Stimulated activated CD4-positive, alpha-beta T cell treated with anti-CD3 and anti-CD28 coated beads, Interleukin-4, amount 100 ng/mL, for 4 hours (primary cell): ENCODE measurements around the gene FBXO46.
"Not testable (repeated sequence)": the region's sequence is repeated elsewhere in the genome, so short reads cannot be mapped to it uniquely, and the experiment has no call there.

Experiments
- DNase-seq, 2 experiments: peaks; one replicate each; pipeline ENCODE4 v3.0.0-alpha.2; 2020

Gene FBXO46

DNA sequence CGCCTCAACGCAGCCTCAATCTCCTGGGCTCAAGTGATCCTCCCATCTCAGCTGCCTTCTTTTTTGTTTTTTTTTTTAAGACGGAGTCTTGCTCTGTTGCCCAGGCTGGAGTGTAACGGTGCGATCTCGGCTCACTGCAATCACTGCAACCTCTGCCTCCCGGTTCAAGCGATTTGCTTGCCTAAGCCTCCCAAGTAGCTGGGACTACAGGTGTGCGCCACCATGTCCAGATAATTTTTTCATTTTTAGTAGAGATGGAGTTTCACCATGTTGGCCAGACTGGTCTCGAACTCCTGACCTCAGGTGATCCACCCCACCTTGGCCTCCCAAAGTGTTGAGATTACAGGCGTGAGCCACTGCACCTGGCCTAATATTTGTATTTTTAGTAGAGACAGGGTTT, 10.6 kb downstream of the FBXO46 start:
- DNase-seq: not testable (repeated sequence)

DNA sequence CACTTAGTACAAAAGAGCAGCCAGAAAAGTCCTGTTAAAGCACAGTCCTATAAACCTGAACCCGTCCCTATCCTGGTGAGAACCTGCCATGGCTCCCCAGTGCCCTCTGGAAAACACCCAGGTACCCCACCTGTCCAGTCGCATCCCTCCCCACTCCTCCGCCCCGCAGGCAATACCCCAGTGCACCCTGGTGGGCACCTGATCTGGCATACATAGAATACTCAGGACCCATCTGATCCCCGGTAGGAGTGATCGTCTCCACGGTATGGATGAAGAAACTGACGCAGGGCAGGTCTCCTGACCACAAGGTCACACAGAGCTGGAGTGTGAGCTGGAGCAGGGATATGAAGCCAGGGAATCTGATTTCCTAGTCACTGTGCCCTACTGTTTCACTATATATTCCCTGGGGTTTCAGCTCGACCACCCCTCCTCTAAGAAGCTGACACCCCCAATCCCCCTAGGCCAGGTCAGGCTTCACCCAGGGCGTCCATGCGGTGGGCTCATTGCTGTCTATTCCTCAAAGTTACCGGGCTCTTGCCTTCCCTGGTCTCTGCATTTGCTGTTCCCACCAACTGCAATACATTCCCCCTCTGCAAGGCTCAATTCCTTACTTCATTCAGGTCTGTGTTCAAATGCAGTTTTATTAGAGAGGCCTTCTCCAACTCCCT, 12.6 kb downstream of the FBXO46 start:
- DNase-seq: no peak

DNA sequence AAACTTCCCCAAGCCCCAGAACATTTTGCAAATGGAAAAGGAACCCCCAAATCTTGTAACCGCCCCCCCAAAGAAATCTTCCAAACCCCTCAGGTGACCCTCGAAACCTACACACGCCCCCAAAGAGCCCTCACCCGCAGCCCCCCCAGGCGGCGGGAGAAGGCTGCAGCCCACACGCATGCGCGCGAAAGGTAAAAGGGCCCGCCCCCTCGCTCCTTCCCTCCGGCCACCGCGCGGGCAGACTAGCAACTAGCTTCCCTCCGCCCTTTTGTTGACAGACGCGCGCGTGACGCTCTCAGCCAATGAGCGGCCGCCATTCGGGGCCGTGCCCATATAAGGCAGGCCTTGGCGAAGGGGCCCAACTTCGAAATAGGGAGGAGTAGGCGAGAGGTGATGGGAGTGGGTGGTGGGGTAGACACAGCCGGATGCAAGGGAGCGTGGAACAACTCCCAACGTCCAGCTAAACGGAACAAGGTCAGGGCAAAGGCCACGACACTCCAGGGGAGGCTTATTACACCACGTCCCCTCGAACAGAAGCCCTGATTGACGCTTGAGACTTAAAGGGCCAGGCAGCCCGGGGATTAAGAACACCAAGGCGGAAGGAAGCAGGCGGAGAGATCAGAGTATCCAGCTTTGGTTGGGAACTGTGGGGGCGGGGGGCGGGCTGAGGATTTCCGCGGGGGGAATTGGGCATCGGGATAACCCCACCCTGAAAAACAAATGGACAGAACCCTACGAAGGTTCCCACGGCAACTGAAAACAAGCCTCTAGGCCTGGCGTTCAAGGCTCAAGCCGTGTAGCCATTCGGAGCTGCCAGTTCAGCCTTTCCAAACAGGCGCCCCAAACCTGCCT, 13.3 kb downstream of the FBXO46 start:
- peak; percentile 94 to 99 for DNase-seq

DNA sequence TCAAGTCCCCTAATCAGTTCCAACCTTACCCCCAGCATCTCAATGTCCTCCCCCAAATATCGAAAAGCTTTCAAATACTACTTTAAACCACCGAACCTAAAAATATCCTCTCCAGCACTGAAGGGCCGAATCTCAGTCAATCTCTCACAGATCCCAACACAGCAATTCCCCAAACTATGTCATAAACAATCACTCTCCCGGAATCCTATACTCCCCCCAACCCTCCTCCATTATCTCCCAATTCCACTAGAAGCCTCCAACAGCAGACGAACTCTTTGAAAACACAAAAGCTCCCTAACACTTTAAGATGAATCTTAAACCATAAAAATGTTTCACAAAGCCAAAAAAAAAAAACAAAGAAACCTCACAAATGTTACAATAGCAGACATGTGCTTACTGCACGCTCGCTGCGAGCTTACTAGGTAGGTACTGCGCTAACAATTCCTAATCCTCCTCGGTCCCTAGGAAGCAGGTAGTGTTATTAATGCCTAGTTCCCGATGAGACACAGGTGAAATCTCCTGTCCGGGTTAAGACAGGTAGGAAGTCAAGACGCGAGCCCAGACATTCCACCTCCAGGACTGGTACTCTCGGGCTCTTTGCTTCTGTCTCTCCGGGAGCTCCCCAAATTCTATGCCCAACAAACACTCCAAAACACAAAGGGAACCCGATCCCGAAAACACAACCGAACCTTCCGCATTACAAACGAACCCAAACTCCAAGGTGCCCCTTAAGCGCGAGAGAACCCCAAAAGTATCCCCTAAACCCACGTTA, 14.2 kb downstream of the FBXO46 start:
- peak in 1 of 2 experiments; percentile 4 for DNase-seq

DNA sequence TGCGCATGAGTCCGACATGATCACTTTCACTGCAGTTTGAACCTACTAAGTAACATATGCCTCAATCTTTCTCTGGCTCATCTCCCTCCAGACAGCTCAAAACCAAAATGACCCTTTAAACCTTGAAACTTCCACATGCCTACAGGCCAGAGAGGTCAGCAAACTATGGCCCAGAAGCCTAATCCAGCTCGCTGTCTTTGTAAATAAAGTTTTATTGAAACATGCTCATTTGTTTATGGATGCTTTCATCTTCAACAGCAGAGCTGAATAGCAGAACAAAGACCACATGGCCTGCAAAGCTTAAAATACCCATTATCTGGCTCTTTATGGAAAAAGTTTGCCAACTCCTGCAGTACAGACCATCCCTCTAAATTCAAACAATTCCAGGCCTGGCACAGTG, 15.6 kb downstream of the FBXO46 start:
- no peak for DNase-seq

DNA sequence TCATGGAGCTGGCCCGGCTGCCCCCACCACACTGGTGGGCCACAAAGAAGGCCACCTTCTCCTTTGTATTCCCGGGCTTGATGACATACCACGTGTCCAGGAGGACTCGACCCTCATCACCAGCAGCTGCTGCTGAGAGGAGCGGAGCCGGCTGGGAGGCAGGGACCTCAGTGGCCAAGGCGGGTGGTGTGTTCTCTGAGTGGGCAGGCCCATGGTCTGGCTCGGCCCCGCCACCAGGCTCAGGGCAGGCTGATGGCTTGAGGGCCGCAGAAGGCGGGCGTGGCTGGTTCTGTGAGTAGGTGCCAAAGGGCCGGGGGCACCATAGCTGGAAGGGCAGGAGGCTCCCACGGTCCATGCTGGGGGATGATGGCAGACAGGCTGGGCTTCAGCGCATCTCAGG, 17.6 kb downstream of the FBXO46 start:
- no peak for DNase-seq

DNA sequence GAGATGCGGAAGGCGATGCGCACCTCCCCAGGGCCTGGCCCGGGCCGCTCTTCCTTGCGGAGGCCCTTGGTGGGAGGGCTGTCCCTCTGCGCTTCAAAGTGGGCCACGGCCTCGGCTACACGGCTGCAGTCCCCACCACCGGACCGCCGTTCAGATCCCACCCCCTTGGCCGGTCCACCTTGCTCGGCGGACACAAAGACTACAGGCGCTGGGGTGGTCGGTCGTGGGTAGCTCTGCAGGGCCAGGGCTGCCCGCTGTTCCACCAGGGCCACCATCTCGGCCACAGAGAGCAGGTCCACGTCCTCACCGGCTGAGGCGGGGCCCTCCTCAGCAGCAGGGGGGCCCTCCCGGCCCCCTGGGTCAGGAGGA, 18.0 kb downstream of the FBXO46 start:
- no peak for DNase-seq

DNA sequence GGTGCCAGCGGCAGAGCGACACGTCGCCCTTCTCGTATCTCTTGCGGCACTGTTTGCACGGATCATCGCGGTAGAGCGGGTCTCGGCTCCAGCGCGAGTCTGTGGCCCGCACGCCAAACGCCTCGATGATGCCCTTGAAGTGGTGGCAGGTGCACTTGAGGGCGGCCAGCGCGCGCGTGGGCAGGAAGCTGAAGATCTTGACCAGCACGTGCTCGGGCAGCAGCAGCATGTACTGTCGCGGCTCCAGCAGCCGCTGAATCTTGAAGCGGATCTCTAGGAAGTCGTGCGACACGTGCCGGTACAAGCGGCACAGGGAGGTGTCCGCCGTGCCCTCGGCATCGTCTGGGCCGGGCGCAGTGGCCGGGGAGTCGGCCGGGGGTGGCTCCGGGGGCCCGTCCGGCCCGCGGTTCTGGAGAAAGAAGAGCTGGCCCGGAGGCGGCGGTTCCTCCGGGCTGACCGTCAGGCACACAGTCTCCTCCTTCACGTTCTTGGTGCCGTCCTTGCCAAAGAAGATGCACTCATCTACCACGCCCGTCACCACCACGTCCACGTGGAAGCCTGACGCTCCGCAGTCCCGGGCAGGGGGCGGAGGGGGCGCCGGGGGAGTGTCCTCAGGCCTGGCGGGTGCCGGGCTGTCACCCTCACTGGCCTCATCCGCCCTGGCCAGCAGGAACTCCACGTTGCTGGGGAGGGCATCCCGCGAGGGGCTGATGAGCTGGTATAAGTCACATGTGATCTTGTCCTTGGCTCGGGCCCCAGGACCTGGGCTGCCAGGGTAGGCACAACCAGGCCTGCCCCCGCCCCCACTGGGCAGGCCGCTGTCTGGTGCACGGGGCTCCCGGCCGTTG, 18.6 kb downstream of the FBXO46 start:
- DNase-seq: no peak

DNA sequence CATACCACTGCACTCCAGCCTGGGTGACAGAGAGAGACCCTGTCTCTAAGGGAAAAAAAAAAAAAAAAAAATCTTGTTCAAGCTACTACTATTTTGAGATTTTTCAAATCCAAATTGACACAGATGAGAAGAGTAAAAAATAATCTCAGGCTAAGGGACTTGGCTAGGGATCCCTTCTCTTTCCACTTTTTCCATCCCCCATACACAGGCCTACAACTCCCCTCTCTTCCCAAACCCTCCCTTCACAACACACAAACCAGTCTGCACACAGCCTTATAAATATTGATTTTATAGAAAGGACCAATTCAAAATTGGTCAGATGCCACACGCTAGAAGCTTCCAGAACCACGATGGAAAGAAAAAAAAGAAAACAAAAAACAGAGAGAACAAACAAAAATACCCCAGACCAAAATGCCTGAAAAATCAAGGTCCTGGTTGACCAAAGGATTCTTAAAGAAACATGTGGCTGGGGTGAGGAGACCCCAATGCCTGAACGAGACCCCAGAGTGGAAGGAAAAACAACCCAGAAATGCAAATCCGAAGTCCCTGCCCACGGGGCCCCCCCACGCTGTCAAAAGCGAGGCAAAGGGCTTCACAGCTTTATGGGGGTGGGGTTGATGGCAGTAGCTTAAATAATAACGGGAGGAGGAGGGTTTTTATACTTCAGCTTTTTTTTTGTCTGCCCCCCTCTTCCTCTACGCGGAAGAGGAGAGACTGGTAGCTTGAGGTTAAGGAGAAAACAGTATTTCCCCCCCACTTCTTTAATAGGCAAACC, 20.2 kb downstream of the FBXO46 start:
- DNase-seq: no peak

DNA sequence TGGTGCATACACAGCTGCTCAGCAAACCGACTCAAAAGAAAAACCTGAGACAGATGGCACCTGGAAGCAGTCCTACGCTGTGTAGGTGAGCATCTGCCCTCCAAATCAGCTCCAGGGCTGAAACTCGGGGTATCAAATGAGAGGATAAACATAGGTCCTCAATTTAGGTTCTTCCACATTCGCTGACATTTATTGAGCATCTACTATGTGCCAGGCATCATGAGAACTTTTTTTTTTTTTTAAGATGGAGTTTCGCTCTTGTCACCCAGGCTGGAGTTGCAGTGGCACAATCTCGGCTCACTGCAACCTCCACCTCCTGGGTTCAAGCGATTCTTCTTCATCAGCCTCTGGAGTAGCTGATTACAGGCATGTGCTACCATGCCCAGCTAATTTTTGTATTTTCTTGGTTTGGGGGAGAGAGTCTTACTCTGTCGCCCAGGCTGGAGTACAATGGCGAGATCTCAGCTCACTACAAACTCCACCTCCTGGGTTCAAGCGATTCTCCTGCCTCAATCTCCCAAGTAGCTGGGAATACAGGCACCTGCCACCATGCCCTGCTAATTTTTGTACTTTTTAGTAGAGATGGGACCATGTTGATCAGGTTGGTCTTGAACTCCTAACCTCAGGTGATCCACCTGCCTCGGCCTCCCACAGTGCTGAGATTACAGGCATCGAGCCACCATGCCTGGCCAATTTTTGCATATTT, 24.8 kb downstream of the FBXO46 start:
- no peak for DNase-seq

DNA sequence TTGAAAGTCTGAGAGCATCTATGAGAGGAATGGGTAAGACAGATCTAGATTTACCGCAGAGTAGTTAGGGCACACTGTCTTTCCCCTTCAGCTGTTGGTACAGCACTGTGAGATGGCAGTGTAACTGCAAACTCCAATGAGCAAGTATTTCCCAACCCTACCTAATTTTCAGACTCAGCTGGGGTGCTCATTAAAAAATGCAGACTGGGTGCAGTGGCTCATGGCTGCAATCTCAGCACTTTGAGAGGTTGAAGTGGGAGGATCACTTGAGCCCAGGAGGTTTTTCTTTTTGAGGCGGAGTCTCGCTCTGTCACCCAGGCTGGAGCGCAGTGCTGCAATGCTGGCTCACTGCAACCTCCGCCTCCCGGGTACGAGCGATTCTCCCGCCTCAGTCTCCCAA, 25.6 kb downstream of the FBXO46 start:
- no peak for DNase-seq

DNA sequence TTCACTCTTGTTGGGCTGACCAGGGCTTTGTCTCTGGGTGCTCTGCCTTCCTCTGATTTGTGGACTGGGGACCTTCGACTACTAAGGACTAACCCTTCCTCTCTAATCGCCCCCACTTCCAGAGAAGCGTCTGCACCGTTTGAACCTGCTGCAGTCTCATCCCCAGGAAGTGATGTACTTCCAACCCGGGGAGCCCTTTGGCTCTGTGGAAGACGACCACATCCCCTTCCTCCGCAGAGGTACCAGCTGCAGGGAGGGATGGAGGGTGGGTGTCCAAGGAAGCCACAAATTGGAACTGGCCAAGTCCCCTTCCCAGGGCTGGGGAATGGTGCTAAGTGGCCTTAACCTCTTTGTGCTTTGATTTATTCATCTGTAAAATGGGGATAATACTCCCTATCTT, 29.0 kb downstream of the FBXO46 start:
- DNase-seq: no peak

DNA sequence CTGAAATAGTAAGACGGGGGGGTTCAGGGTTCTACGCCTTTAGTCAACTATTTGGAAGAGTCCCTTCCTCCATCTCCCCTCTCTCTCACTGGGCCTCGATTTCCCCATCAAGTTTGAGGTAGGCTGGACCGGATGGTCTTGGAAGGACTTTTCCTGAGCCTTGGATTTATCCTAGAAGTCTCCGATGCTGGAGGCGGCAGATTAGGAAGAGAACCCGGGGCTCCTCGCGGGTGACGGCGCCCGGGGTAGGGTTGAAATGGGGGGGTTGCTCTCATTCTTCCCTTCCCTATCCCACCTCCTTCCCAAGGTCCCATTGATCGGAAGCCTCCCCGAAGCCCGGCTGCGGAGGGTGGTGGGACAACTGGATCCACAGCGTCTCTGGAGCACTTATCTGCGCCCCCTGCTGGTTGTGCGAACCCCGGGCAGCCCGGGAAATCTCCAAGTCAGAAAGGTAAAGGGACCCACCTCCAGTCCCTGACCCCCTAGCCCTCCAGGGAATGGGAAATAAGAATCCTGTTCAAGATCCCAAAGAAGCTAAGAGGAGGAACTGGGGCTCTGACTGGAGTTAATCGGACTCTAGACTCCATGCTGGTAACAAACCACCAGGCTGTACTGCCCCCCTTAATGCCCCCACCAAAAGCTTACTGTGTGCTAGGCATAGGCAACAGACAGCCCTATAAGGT, 37.4 kb downstream of the FBXO46 start:
- peak; percentile 65 to 78 for DNase-seq

DNA sequence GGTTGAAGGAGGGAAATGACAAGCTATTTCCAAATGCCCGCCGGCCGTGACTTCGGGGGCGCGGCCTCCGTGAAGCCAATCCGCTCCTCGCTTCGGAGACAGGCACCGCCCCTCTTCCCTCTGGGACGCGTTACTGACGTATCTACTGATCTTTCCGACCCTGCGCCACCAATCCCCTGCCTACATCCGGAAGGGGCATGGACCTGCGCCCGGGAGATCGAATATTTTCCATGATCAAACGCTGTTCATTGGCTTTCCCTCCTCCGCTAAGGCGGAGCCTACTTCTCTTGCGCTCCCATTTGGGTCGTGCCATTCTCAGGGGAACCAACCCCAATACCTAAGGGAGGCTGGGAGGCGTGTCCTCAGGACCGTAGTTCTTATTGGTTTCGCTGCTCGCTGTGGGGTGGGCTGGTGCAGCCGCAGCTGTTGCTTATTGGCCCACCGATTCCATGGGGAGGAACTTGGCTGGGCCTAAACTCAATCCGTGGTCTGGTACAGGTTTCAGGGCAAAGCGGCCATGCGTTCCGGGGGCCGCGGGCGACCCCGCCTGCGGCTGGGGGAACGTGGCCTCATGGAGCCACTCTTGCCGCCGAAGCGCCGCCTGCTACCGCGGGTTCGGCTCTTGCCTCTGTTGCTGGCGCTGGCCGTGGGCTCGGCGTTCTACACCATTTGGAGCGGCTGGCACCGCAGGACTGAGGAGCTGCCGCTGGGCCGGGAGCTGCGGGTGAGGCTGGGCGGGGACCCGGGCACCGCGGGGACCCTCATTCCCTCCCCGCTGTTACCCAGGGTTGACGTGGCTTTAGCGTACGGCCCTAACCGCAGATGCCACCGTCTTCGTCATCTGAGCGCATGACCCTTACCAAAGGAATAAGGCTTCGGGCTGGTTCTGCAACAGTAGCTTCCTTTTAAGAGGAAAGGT, 38.2 kb downstream of the FBXO46 start, which contains the start of gene QPCTL:
Gene QPCTL (plus strand): TSS at position 480 of the 919 bp plus-strand sequence. CDS start 38 bp downstream, at position 518.
- DNase-seq: peak; percentile 92 to 98

DNA sequence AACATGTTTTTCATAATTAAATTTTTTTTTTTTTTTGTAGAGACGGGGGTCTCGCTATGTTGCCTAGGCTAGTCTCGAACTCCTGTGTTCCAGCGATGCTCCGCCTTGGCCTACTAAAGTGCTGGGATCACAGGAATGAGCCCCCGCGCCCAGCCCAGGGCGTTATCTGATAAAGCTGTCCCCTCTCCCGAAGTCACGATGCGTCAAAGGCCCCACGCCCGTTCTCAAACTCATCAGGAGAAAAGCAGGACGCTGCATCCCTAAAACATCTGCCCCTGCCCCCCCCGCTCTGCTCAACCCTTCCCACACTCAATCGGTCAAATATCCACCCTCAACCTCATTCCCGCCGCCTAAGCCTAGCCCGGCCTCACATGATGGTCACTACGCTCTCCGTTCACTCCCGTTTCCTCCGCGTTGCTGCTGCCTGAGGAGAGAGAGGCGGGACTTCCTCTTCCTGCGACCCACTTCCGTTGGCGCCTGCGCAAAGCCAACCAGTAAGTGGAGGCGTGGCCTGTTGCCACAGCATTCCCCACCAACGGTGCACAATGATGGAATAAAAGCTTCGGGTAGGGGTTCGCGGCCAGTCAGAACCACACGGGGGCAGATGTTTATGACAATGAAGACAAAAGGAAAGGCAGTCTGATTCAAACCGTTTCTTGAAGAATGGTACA, 39.0 kb downstream of the FBXO46 start, which contains the start of gene SNRPD2:
Gene SNRPD2 (minus strand): TSS at position 438 of the 671 bp plus-strand sequence. CDS start 65 bp downstream, at position 373.
- peak; percentile 87 to 92 for DNase-seq

DNA sequence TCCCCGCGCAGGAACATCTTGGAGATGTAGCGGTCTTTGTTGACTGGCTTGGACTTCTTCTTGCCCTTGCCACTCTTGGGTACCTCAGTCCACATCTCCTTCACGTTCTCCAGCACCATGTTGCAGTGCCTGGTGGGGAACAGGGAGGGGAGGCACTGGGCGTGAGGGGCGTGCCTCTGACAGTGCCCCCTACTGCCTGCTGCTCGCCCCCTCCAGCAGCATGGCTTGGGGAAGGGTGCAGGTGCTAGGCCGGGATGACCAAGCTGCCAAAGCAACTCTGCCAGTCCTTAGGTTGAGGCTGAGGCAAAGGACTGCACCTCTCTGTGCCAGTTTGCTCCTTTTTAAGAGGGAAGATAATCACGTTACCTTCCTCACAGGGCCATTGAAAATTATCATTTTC, 43.1 kb downstream of the FBXO46 start:
- DNase-seq: no peak

DNA sequence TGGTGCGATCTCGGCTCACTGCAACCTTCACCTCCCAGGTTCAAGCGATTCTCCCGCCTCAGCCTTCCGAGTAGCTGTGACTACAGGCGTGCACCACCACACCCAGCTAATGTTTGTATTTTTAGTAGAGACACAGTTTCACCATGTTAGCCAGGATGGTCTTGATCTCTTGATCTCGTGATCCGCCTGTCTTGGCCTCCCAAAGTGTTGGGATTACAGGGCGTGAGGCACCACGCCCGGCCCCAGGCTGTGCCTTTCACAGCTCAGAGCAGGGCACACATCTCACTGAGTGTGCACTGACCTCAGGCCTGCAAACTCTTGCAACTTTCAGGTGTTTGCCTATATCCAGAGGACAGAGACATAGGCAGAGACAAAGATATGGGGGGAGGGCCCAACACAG, 45.7 kb downstream of the FBXO46 start:
- DNase-seq: not testable (repeated sequence)

DNA sequence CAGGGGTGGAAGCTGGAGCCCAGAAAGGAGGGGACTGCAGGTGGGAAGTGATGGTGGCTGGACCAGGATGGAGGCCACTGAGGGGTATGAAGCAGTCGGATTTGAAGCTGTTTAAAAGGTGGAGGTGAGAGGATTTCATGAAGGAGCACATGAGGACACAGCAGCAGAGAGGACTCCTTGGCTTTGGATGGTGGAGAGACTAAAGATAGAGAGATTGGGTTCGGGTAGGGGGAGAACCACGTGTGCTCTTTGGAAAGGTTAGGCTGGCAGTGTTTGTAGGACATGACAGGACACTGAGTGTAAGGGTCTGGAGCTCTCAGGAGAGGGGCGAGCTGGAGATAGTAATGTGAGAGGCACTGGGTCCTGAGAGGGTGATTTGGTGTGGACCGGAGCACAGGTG, 47.8 kb downstream of the FBXO46 start:
- DNase-seq: no peak

DNA sequence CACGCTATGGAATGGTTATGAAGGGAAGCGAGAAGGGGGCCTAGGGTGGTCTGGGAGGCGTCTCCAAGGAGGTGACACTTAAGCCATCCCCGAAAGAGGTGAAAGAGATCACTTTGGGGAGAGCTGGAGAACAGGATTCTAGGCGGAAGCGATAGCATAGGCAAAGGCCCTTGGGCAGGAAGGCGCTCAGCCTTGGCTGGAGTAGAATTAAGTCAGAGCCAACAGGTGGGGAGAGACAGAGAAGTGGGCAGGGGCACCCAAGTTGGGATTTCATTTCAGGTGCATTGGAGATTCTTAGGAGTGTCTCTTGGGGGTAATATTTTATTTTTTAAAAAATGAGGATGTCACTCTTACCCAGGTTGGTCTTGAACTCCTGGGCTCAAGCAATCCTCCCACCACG, 48.6 kb downstream of the FBXO46 start:
- DNase-seq: no peak
